Measurements from ENCODE around the gene SARM1.

DNA sequence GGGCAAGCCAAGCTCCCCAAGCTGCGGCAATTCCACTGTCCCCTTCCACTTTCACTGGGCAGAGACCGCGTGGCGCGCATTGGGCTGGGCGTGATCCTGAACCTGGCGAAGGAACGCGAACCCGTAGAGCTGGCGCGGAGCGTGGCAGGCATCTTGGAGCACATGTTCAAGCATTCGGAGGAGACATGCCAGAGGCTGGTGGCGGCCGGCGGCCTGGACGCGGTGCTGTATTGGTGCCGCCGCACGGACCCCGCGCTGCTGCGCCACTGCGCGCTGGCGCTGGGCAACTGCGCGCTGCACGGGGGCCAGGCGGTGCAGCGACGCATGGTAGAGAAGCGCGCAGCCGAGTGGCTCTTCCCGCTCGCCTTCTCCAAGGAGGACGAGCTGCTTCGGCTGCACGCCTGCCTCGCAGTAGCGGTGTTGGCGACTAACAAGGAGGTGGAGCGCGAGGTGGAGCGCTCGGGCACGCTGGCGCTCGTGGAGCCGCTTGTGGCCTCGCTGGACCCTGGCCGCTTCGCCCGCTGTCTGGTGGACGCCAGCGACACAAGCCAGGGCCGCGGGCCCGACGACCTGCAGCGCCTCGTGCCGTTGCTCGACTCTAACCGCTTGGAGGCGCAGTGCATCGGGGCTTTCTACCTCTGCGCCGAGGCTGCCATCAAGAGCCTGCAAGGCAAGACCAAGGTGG is 9.8 kb downstream of the SARM1 start:
- TF ChIP-seq, protein P1, sequence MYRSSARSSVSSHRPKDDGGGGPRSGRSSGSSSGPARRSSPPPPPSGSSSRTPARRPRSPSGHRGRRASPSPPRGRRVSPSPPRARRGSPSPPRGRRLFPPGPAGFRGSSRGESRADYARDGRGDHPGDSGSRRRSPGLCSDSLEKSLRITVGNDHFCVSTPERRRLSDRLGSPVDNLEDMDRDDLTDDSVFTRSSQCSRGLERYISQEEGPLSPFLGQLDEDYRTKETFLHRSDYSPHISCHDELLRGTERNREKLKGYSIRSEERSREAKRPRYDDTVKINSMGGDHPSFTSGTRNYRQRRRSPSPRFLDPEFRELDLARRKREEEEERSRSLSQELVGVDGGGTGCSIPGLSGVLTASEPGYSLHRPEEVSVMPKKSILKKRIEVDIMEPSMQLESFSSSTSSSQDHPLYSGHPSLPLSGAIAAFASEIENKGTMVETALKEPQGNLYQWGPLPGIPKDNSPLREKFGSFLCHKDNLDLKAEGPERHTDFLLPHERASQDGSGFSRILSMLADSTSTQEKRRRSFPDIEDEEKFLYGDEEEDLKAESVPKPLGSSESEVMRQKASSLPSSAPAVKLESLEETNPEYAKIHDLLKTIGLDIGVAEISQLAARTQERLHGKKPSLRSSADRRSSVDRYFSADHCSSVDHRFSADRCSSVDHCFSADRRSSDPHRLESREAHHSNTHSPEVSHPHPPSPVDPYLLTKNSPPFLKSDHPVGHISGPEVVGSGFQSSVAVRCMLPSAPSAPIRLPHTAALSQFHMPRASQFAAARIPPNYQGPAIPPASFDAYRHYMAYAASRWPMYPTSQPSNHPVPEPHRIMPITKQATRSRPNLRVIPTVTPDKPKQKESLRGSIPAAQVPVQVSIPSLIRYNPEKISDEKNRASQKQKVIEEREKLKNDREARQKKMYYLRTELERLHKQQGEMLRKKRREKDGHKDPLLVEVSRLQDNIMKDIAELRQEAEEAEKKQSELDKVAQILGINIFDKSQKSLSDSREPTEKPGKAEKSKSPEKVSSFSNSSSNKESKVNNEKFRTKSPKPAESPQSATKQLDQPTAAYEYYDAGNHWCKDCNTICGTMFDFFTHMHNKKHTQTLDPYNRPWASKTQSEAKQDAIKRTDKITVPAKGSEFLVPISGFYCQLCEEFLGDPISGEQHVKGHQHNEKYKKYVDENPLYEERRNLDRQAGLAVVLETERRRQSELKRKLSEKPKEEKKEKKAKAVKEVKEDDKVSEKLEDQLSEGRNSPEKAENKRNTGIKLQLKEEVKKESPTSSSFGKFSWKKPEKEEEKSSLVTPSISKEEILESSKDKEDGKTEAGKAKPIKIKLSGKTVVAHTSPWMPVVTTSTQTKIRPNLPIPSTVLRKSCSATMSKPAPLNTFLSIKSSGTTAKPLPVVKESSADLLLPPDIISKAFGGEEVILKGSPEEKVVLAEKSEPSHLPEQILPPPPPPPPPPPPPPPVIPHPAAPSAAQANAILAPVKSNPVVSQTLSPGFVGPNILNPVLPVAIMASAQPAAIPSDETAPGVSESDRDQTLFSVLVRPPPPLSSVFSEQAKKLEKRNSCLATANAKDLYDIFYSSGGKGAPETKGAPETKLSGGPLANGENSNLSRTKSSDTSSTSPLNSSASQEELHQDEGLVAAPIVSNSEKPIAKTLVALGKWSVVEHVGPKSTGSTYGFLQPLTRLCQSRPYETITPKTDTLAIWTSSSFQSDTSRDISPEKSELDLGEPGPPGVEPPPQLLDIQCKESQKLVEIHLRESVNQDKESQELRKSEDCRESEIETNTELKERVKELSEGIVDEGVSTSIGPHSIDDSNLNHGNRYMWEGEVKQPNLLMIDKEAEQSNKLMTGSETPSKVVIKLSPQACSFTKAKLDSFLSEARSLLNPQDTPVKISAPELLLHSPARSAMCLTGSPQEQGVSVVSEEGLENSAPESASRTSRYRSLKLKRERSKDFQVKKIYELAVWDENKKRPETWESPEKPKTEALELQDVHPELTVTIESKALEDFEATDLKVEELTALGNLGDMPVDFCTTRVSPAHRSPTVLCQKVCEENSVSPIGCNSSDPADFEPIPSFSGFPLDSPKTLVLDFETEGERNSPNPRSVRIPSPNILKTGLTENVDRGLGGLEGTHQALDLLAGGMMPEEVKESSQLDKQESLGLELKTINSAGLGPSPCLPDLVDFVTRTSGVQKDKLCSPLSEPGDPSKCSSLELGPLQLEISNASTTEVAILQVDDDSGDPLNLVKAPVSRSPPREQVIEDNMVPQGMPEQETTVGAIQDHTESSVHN (IDR thresholded peaks at IDR 0.05; ENCODE audit: borderline replicate concordance in 1 of 2, low read depth in 1 of 2) = no peak
- TF ChIP-seq, protein P2, sequence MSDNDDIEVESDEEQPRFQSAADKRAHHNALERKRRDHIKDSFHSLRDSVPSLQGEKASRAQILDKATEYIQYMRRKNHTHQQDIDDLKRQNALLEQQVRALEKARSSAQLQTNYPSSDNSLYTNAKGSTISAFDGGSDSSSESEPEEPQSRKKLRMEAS (CRISPR knock-in tag; IDR thresholded peaks at IDR 0.05) = no peak
- TF ChIP-seq, protein P3, sequence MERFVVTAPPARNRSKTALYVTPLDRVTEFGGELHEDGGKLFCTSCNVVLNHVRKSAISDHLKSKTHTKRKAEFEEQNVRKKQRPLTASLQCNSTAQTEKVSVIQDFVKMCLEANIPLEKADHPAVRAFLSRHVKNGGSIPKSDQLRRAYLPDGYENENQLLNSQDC (CRISPR knock-in tag; IDR thresholded peaks at IDR 0.05) = no peak
- no peak for TF ChIP-seq SRSF1 (IDR thresholded peaks at IDR 0.05; ENCODE audit: low read depth, low read length)
- no peak for TF ChIP-seq FOXM1 (IDR thresholded peaks at IDR 0.05; ENCODE audit: low read depth)
- no peak for TF ChIP-seq FOXM1 (CRISPR knock-in tag; IDR thresholded peaks at IDR 0.05; ENCODE audit: low read depth)
- TF ChIP-seq ZFP30 (CRISPR knock-in tag; IDR thresholded peaks at IDR 0.05; ENCODE audit: borderline replicate concordance) = no peak
- TF ChIP-seq MEF2D (tag; conservative IDR thresholded peaks at IDR 0.05; ENCODE audit: low read depth) = no peak
- TF ChIP-seq ZNF347 (CRISPR knock-in tag; IDR thresholded peaks at IDR 0.05; ENCODE audit: low read depth) = no peak

All from K562 (cell line).